WERI-Rb-1 (cell line): ENCODE data around the gene LARP7.

Source experiments
- DNase-seq: peaks from one replicate; pipeline ENCODE4 v3.0.0-alpha.2; 2020
- H3K27ac ChIP-seq: fragments of 250-450 bp; sonication (Bioruptor Pico); 2 replicates; pipeline ENCODE4 v1.5.1; 2020; ENCODE audit warnings: mild to moderate bottlenecking, moderate library complexity
- H3K27me3 ChIP-seq: fragments of 250-450 bp; sonication (Bioruptor Pico); 2 replicates; pipeline ENCODE4 v1.5.1; 2021; ENCODE audit warnings: mild to moderate bottlenecking, low read depth, moderate library complexity; ENCODE audit not compliant: insufficient read depth, severe bottlenecking
- H3K36me3 ChIP-seq: fragments of 250-450 bp; sonication (Bioruptor Pico); 2 replicates; pipeline ENCODE4 v1.5.1; 2020; ENCODE audit warnings: mild to moderate bottlenecking, moderate library complexity
- H3K4me3 ChIP-seq: 2 replicates; pipeline ENCODE4 v1.5.1; 2011; ENCODE audit warnings: low read depth, mild to moderate bottlenecking, control low read depth, low read length
- H3K9me3 ChIP-seq: fragments of 250-450 bp; sonication (Bioruptor Pico); 2 replicates; pipeline ENCODE4 v1.5.1; 2021; ENCODE audit warnings: mild to moderate bottlenecking, moderate library complexity; ENCODE audit not compliant: severe bottlenecking
- CTCF ChIP-seq: IDR thresholded peaks from 2 replicates; pipeline ENCODE4 v1.5.1; 2011; ENCODE audit warnings: low read depth, mild to moderate bottlenecking, control low read depth, inconsistent platforms, low read length

LARP7 gene

DNA sequence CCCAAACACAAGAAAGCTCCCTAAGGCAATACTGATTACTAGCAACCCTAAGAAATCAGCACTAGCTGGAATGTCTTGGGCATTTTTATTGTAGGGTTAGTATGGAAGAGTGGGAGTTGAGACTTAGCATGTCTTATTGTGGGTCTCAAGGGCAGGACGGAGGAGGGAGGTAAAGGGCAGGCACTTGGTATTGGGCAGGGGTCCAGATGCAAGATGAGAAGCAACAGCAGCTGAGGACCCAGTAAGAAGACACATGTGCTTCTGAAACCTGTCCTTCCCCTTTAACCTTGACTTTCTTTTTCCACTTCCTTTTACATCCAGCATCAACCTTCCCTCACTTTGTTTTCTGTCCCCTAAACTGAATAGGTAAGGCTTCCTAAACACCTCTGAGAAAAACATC is 37.4 kb downstream of the LARP7 start:
- Histone ChIP-seq H3K9me3 (no peaks in the 10 kb centered on the region), H3K27me3 (no peaks in the 10 kb centered on the region), H3K36me3 (no peaks in the 10 kb centered on the region), H3K27ac (no peak overlapping the region), H3K4me3 (no peak overlapping the region)
- no peak for TF ChIP-seq CTCF
- DNase-seq = no peak

DNA sequence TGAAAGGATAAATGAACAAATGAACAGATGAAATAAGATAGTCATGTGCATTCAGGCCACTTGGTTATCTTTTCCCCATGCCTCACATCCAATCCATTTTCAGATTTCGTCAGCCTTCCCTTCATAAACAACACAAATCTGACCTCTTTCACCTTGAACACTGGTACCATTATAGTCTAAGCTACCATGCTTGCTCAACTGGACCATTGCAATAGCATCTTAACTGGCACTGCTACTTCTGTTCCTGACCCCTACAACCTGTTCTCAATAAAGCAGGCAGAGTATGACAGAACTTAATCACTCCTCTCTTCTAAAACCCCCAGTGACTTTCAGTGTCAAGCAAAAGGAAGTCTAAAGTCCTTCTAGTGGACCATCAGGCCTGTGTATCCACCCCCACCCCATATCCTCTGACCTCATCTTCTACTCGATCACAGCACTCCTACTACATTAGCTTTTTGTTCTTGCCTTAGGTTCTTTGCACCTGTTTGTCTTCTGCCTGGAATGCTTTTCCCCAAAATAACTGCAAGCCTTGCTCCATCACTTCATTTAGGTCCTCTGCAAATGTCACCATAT is 40.7 kb downstream of the LARP7 start:
- no peak for TF ChIP-seq CTCF
- no peak for DNase-seq

DNA sequence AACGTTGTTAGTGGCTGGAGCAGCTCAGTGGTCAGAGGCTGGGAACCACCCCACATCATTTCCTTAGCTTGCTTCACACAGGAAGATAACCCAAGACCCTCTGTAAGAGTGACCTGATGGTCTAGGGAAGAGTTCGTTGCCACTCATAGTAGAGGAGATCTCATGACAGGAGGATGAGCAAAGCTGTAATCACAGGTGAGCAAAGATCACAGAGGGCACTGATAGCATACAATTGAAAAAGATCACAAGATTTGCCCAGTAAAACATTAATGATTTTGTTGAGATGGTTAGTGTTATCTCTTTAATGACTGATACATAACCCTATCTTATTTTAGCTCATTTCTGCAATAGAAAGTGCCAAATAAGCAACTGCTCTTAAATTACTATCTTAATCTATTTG is 44.1 kb downstream of the LARP7 start:
- H3K4me3 ChIP-seq = no peak overlapping the region
- no peak for DNase-seq
- no peaks in the 10 kb centered on the region for H3K27me3 ChIP-seq
- H3K36me3 ChIP-seq = no peaks in the 10 kb centered on the region
- no peaks in the 10 kb centered on the region for H3K9me3 ChIP-seq
- no peak for TF ChIP-seq CTCF
- H3K27ac ChIP-seq = no peak overlapping the region

More for the DNA sequence above, 40.7 kb downstream of the LARP7 start:
- H3K27me3 ChIP-seq = no peaks in the 10 kb centered on the region
- no peaks in the 10 kb centered on the region for H3K36me3 ChIP-seq
- no peak overlapping the region for H3K4me3 ChIP-seq
- H3K9me3 ChIP-seq = no peaks in the 10 kb centered on the region
- no peak overlapping the region for H3K27ac ChIP-seq

DNA sequence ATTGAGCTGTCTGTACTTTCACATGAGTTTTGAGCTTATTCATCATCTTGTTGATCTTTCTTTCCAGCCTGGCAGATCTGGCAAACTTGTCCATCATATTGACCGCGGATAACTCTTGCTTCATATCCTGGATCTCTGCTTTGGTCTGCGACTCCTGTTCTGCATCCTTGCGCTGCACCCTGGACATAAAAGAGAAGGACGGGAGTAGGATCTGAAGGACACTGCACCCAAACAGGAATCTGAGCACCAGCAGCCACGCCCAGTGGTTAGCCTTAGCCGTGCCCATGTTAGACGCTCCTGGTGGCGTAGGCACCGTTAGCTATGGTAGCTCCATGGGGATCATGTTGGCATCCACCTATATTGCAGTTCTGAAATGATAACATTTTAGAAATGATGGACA is 56.6 kb downstream of the LARP7 start:
- no peak for DNase-seq
- Histone ChIP-seq H3K4me3 (no peak overlapping the region), H3K36me3 (no peaks in the 10 kb centered on the region), H3K9me3 (no peaks in the 10 kb centered on the region), H3K27ac (no peak overlapping the region), H3K27me3 (no peaks in the 10 kb centered on the region)
- TF ChIP-seq CTCF = no peak

GRCh38 chr4:112700679-112701078 is 63.7 kb downstream of the LARP7 start:
- no peak overlapping the region for H3K4me3 ChIP-seq
- H3K27ac ChIP-seq = no peak overlapping the region
- TF ChIP-seq CTCF = no peak
- DNase-seq = no peak
- no peaks in the 10 kb centered on the region for H3K36me3 ChIP-seq
- H3K9me3 ChIP-seq = no peaks in the 10 kb centered on the region
- peaks cover 6% of the 10 kb centered on the region for H3K27me3 ChIP-seq

DNA sequence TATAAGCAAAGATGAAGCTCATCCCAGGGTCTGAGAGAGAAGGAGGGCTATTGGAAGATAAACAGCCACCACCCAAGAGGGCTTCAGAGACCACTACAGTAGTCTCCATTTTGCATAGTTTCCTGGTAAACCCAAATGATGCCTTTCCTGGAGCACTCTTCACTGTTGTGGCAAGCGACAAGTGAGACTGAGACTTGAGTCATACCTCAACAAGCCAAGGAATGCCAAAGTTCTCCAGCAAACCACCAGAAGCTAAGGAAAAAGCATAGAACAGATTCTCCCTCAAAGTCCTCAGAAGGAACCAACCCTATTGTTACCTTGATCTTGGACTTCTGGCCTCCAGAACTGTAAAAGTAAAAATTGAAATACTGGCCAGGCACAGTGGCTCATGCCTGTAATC is 65.9 kb downstream of the LARP7 start:
- no peak for TF ChIP-seq CTCF
- no peaks in the 10 kb centered on the region for H3K9me3 ChIP-seq
- no peak overlapping the region for H3K4me3 ChIP-seq
- DNase-seq = no peak
- peaks cover 6% of the 10 kb centered on the region for H3K27me3 ChIP-seq
- H3K27ac ChIP-seq = no peak overlapping the region
- H3K36me3 ChIP-seq = no peaks in the 10 kb centered on the region
